RWPE1 (cell line): Measurements from ENCODE around the gene CCDC171.

ENCODE experiments used
- CTCF ChIA-PET: fragments of 350-600 bp; sonication (Branson Sonifier 250); formaldehyde crosslinking; extraction: SDS; loops from one replicate; lab custom pipeline; 2021; lab: Yijun Ruan, JAX
- POLR2A ChIA-PET: fragments of 400-600 bp; formaldehyde crosslinking; extraction: SDS; loops from one replicate; lab custom pipeline; 2020; ENCODE audit warnings: antibody characterized with exemption; ENCODE audit not compliant: low non-redundant PET; lab: Yijun Ruan, JAX
- DNase-seq: peaks from one replicate; pipeline ENCODE4 v3.0.0; 2012; ENCODE audit warnings: low spot score
- H3K27ac ChIP-seq: fragments of 450-650 bp; 2 replicates; pipeline ENCODE4 v1.5.1; 2017
- TF ChIP-seq, protein P1 (sequence below): fragments of 450-650 bp; conservative IDR thresholded peaks from 2 replicates; pipeline ENCODE4 v1.5.1; 2017; ENCODE audit warnings: low read depth, mild to moderate bottlenecking

Gene CCDC171

DNA sequence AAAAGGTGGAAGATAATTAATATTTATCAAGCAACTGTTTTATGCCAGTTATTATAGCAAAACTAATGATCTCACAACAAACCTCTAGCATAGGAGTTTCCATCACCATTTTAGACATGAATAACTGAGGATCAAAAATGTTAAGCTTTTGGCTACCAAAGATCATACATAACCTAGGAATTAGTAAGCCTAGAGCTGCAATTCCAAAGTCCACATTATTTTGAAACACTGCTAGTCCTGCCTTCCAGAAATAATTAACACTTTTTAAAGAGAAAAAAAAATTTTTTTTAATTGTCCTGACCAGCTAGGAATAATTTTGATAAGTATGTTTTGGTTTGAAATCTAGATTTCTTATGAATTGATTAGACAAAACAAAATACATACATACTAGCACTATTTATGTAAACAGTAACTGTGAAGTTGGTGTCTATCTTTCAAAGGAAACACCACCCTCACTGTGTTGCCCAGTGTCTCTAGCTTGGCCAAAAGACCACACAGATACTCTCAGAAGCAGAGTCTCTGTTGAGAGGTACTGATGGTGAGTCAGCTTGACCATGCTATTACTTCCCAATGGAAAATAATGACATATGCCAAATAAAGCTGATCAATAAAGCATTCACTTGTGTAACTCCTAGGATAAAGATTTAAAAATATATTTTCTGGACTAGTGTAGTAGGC, 422.4 kb downstream of the CCDC171 start:
- CTCF ChIA-PET = no interaction called here
- TF ChIP-seq, protein P1, sequence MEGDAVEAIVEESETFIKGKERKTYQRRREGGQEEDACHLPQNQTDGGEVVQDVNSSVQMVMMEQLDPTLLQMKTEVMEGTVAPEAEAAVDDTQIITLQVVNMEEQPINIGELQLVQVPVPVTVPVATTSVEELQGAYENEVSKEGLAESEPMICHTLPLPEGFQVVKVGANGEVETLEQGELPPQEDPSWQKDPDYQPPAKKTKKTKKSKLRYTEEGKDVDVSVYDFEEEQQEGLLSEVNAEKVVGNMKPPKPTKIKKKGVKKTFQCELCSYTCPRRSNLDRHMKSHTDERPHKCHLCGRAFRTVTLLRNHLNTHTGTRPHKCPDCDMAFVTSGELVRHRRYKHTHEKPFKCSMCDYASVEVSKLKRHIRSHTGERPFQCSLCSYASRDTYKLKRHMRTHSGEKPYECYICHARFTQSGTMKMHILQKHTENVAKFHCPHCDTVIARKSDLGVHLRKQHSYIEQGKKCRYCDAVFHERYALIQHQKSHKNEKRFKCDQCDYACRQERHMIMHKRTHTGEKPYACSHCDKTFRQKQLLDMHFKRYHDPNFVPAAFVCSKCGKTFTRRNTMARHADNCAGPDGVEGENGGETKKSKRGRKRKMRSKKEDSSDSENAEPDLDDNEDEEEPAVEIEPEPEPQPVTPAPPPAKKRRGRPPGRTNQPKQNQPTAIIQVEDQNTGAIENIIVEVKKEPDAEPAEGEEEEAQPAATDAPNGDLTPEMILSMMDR = no peak
- DNase-seq = no peak
- POLR2A ChIA-PET = no interaction called here
- H3K27ac ChIP-seq = no peak overlapping the region

DNA sequence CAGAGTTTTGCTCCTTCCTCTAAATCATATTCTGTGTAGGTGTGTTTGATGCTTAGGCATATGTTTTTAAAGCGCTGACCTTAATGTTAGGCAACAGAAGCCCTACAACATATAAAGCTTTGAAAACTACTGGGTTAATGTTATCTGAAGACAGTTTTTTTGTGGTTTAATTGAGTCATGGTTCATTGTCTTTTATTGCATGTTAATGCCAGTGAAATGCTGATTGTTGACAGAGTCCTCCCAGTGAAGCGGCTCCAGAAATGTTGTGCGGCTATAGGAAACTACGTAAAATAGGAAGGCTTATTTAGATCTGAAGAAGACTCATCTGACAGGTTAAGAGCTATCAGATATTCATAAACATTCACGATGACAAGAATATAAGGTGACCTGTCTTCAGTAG, 424.6 kb downstream of the CCDC171 start:
- no peak overlapping the region for H3K27ac ChIP-seq
- TF ChIP-seq, protein P1 = no peak
- ChIA-PET POLR2A (no interaction called here), CTCF (no interaction called here)
- no peak for DNase-seq

DNA sequence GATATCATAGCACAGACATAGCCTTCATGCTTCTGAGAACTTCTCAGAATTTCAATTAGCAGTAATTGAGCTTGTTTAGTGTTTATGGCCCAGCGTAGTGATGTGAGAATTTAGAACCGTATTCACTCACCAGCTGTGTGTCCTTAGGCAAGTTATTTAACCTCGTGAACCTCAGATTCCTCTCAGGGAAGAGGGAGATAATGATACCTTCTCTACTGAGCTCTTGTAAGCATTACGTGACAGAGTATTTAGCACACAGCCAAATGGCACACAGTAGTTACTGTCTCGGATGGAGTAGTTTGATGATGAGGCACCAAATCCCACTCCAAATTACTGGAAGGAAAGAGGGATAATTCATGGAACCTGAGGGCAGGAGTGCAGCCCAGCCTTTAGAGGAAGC, 429.3 kb downstream of the CCDC171 start:
- DNase-seq = no peak
- no peak overlapping the region for H3K27ac ChIP-seq
- ChIA-PET CTCF (no interaction called here), POLR2A (no interaction called here)
- TF ChIP-seq, protein P1 = no peak

DNA sequence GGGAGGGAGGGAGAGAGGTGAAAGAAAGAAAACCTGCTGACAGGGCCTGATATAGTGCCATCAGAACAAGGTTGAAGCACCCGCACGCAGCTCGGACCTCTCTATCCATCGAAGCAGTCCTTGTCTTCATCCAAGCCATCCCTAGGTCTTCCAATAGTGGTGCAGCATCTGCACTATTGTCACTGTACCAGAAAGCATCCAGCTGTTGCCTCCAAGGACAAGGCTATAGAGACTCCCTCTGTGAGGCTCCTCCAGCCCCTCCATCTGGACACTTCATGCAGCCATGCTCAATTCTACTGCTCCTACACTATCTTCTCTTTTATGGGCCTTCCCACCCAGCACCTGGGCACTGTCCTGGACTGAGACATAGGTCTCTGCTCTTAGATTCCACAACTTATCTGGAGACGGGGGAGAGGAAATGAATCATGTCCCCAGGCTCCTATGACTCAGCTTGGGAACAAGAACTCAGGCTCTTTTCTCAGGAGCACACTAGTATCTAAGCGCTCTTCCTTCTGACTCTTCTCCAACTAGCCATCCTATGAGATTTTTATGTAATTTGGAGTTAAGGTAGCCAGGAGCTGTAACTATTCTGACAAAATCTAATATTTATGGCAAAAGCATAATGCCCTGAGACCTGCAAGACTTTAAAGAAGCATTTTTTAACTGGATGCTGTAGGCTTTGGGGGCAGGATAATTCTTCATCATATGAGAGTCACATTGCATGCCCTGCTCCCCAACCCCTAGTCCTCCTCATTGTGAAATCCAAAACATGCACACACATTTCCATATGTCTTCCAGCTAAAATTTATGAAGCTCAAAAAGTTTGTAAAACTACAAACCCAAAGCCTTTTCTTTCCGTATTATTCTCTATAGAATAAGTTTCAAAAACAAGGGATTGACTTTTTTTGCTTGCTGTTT, 446.8 kb downstream of the CCDC171 start:
- ChIA-PET CTCF (no interaction called here), POLR2A (no interaction called here)
- DNase-seq = peak; percentile 73
- H3K27ac ChIP-seq = peak overlapping the region; percentile 33; the same call in 1 of the 2 replicates
- TF ChIP-seq, protein P1 = no peak

DNA sequence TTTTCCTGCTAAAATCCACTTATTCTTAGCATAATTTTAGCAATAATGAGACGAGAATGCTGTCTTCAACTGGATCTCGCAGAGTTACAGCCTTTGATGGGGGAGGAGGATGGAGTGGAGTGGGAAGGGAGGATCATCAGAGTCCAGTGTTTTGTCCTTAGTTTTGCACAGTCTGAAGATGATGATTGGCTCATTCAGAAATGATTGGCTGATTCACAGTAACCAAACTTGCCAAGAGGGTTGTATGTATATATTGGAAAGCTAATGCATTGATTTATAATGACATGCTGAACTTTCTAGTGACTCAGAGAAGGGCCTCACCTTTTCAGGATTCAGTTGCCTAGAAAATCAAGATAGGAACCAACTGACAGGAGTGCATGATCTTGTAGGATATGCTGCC, 448.0 kb downstream of the CCDC171 start:
- ChIA-PET CTCF (no interaction called here), POLR2A (no interaction called here)
- DNase-seq = no peak
- H3K27ac ChIP-seq = no peak overlapping the region
- TF ChIP-seq, protein P1 = no peak

DNA sequence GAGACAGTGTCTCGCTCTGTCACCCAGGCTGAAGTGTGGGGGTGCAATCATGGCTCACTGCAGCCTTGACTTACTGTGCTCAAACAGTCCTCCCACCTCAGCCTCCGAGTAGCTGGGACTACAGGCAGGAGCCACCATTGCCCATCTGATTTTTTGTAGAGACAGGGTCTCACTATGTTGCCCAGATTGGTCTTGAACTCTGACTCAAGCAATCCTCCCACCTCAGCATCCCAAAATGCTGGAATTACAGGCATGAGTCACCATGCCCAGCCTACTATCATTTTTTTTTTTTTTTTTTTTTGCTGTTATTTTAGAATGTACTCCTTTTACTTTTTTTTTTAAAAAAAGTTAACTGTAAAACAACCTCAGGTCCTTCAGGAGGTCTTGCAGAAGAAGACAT, 449.0 kb downstream of the CCDC171 start:
- POLR2A ChIA-PET = no interaction called here
- H3K27ac ChIP-seq = no peak overlapping the region
- no peak for DNase-seq
- TF ChIP-seq, protein P1 = no peak
- CTCF ChIA-PET = no interaction called here
